A673 (cell line): Measurements from ENCODE around the gene TSPAN11.

Experiments
- EZH2 ChIP-seq: fragments of 200-600 bp; sonication (generic); IDR thresholded peaks from 2 replicates; pipeline ENCODE4 v1.6.1; 2017; ENCODE audit warnings: borderline replicate concordance, low read depth, mild to moderate bottlenecking, mixed read lengths, antibody characterized with exemption, low read length; ENCODE audit not compliant: poor library complexity, severe bottlenecking
- TF ChIP-seq, protein P1 (sequence below): fragments of 300-800, 200-600 bp; sonication (generic); conservative IDR thresholded peaks from 2 replicates; pipeline ENCODE4 v1.5.1; 2017; ENCODE audit warnings: low read depth, mild to moderate bottlenecking, antibody characterized with exemption, low read length, moderate library complexity, mixed read lengths

DNA sequence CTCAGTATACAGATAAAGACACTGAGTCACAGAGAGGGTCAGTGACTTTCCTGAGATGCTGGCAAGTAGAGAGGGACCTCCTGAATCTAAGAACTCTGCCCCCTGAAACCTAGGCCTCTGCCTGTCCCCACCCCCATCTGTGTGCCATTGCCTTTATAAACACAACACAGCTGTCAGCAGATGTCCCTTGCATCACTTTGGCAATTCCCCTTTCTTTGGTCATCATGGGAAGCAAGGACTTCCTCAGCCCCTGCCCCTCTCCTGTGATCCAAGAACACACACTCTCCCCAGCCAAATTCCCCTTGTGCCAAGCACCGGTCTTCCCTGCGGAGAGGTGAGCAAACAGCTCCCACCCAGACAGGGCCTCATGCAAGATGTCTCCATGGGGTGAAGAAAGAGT is 8.3 kb downstream of the TSPAN11 start:
- TF ChIP-seq, protein P1, sequence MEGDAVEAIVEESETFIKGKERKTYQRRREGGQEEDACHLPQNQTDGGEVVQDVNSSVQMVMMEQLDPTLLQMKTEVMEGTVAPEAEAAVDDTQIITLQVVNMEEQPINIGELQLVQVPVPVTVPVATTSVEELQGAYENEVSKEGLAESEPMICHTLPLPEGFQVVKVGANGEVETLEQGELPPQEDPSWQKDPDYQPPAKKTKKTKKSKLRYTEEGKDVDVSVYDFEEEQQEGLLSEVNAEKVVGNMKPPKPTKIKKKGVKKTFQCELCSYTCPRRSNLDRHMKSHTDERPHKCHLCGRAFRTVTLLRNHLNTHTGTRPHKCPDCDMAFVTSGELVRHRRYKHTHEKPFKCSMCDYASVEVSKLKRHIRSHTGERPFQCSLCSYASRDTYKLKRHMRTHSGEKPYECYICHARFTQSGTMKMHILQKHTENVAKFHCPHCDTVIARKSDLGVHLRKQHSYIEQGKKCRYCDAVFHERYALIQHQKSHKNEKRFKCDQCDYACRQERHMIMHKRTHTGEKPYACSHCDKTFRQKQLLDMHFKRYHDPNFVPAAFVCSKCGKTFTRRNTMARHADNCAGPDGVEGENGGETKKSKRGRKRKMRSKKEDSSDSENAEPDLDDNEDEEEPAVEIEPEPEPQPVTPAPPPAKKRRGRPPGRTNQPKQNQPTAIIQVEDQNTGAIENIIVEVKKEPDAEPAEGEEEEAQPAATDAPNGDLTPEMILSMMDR: no peak
- no peak for TF ChIP-seq EZH2
